ENCODE results near the gene PPIA.
"Not testable (repeated sequence)": the region's sequence is repeated elsewhere in the genome, so short reads cannot be mapped to it uniquely, and the experiment has no call there.

The PPIA gene

GRCh38 chr7:44819292-44819691, 22.8 kb downstream of the PPIA start:
- in situ Hi-C loops (cut with MboI; ENCODE audit: low sequenced_read_pairs) = no loop called here

GRCh38 chr7:44823255-44823781, 26.8 kb downstream of the PPIA start:
- in situ Hi-C loops (cut with MboI; ENCODE audit: low sequenced_read_pairs) = no loop called here

GRCh38 chr7:44824894-44825526, 28.5 kb downstream of the PPIA start:
- in situ Hi-C loops (cut with MboI; ENCODE audit: low sequenced_read_pairs) = no loop called here

- in situ Hi-C loops (cut with MboI; ENCODE audit: low sequenced_read_pairs) = no loop called here
Measured at GRCh38 chr7:44827567-44827966, 31.1 kb downstream of the PPIA start.

- in situ Hi-C loops (cut with MboI; ENCODE audit: low sequenced_read_pairs) = no loop called here
Measured at GRCh38 chr7:44838751-44839150, 42.3 kb downstream of the PPIA start.

- in situ Hi-C loops (cut with MboI; ENCODE audit: low sequenced_read_pairs) = not testable (repeated sequence)
Measured at GRCh38 chr7:44842675-44843074, 46.2 kb downstream of the PPIA start.

- in situ Hi-C loops (cut with MboI; ENCODE audit: low sequenced_read_pairs) = not testable (repeated sequence)
Measured at GRCh38 chr7:44843440-44843839, 47.0 kb downstream of the PPIA start.

DNA sequence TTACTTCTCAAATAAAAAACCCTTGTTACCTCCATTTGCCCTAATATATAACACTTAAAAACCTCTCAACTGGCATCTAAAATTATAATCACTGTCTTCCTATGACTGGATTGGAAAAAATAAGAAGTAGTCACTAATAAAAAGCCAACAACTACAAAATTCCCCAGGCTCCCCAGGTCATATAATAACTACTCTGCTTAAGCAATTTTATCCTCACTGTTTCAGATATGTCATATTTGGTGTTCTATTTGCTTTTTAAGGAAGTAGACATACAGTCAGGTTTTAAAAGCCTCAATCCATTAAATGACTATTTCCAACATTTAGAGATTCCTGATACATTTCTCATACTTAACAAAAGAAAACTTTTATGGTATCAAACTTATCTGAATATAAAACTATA, 49.0 kb downstream of the PPIA start:
- in situ Hi-C loops (cut with MboI; ENCODE audit: low sequenced_read_pairs) = no loop called here

DNA sequence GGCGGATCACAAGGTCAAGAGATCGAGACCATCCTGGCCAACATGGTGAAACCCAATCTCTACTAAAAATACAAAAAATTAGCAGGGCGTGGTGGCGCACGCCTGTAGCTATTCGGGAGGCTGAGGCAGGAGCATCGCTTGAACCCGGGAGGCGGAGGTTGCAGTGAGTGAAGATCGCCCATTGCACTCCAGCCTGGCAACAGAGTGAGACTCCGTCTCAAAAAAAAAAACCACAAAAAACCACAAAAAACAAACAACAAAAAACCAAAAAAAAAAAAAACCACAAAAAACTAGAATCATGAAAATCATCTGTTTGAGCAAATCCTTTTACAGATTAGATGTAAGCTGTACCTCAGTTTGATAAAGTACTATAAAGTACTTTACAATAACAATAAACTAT, 49.9 kb downstream of the PPIA start:
- in situ Hi-C loops (cut with MboI; ENCODE audit: low sequenced_read_pairs) = not testable (repeated sequence)

- in situ Hi-C loops (cut with MboI; ENCODE audit: low sequenced_read_pairs) = no loop called here
Measured at GRCh38 chr7:44846816-44847508, 50.5 kb downstream of the PPIA start.

- in situ Hi-C loops (cut with MboI; ENCODE audit: low sequenced_read_pairs) = no loop called here
Measured at GRCh38 chr7:44847509-44847919, 51.0 kb downstream of the PPIA start.

DNA sequence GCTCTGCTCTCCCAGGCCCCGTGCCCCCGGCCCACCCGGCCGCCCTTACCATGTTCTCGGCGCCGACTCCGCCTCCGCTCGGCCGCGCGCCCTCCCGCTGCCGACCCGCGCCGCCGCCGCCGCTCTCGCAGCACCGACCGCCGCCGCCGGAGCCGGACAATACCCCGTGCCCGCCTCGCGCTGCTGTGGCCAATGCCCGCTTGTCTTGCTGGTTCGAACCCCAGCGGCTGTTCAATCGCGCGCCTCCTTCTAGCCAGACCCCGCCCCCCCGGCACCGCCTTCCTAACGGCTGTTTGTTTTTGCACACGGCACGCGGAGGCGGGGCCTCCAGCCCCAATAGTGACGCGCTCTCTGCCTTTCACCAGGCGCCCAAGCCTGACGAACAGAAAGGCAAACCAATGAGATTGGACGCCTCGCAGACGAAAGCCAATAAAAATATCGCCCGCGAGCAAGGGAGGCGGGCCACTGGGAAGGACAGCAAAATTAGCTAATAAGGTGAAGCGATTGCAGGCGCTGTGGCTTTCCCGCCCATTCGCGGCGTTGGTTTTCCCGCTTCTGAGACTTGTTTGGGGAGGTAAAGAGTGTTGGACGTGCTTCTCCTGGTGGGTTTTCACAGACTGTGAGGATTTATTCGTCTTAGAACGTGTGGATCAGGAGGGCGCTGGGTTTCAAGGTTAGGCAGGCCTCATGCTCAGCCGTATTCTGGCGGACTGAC, 51.6 kb downstream of the PPIA start, which contains the start of gene H2AZ2:
Gene H2AZ2 (minus strand): TSS at position 168 of the 715 bp plus-strand sequence. CDS start 116 bp downstream, at position 52.
- in situ Hi-C loops (cut with MboI; ENCODE audit: low sequenced_read_pairs) = no loop called here

- in situ Hi-C loops (cut with MboI; ENCODE audit: low sequenced_read_pairs) = no loop called here
Measured at GRCh38 chr7:44849259-44849884, 52.9 kb downstream of the PPIA start.

DNA sequence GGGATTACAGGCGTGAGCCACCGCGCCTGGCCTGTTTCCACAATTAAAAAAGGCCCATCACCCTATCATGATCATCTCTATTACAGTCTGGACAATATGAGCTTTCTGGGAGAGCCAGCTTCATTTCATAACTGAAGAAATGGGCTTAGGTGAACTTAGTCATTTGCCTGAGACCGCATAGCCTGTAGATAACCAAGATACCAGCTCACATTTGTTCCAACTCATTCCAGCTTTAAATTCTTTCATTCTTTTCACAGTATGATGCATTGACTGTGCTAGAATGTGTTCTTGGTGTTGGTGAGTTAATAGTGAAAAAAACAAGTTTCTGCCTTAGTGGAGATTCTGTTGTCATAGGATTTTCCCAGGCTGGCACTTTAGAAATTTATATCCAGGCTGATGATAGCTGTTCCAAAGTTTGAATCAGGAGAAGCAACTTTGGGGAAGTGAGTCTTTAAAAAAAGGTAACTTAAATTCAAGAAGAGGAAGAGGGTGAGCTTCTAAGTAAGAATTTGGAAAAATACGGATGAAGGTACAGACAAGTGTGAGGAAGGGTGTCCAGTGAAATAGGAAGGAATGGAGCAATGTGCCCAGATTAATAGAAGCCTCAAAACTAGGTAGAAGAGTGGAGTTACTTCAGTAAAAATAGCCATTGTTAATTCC, 53.5 kb downstream of the PPIA start:
- in situ Hi-C loops (cut with MboI; ENCODE audit: low sequenced_read_pairs) = no loop called here

DNA sequence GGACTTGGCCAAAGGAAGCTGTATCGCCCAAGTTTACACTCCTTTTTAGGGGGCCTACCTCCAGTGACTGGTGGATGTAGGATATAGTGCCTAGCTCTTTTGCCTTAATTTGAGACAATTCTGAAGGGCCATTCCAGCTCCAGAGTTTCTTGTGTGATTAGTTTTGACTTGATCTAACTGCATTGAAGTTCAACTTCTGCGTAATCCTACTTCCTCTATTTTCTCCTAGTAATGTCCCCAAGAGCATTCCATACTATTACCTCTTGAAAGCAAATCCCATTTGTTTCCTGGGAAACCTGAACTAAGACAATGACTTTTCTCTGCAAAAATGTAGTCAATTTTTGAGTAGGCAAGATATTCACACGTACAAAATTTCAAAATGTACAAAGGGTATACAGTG, 56.1 kb downstream of the PPIA start:
- in situ Hi-C loops (cut with MboI; ENCODE audit: low sequenced_read_pairs) = no loop called here

Data from hTERT RPE-1 (cell line).